BLaER1 treated with 17β-estradiol and CSF1 and Interleukin-3, amounts not matched to agents 10 nM and 100 nM (cell line): ENCODE measurements around the gene SNX32.

Source experiments
- H3K27ac ChIP-seq, 11 experiments: shearing (Covaris generic); formaldehyde crosslinking; 2 replicates each; pipeline ENCODE4 v1.8.1; 2022
- H3K27me3 ChIP-seq, 11 experiments: shearing (Covaris generic); formaldehyde crosslinking; 2 replicates each; pipeline ENCODE4 v1.8.1; 2022
- H3K36me3 ChIP-seq, 11 experiments: shearing (Covaris generic); formaldehyde crosslinking; 2 replicates each; pipeline ENCODE4 v1.8.1; 2022
- H3K4me1 ChIP-seq, 10 experiments: shearing (Covaris generic); formaldehyde crosslinking; 2 replicates each; pipeline ENCODE4 v1.8.1; 2022
- H3K4me2 ChIP-seq, 11 experiments: shearing (Covaris generic); formaldehyde crosslinking; 2 replicates each; pipeline ENCODE4 v1.8.1; 2022
- H3K4me3 ChIP-seq, 10 experiments: shearing (Covaris generic); formaldehyde crosslinking; 2 replicates each; pipeline ENCODE4 v1.8.1; 2022
- H3K9ac ChIP-seq, 11 experiments: shearing (Covaris generic); formaldehyde crosslinking; 2 replicates each; pipeline ENCODE4 v1.8.1; 2022
- H3K9me3 ChIP-seq, 11 experiments: shearing (Covaris generic); formaldehyde crosslinking; replicated peaks in 1 of 11; 2 replicates each; pipeline ENCODE4 v1.8.1; 2022
- H4K20me1 ChIP-seq, 11 experiments: shearing (Covaris generic); formaldehyde crosslinking; 2 replicates each; pipeline ENCODE4 v1.8.1; 2022
- Cebpa-rat ChIP-seq, 11 experiments: shearing (Covaris generic); IDR thresholded peaks; 2 replicates each; pipeline ENCODE4 v1.8.1; 2022

Gene SNX32

GRCh38 chr11:65863889-65864705 lies 30.3 kb downstream of the SNX32 start:
- Histone ChIP-seq H4K20me1 (peaks cover 0 to 81% (median 68%) of the 10 kb centered on the region in 11 experiments; a peak in 21 of 22 replicates), H3K4me3 (no peak overlapping the region), H3K36me3 (peaks cover 57 to 69% (median 65%) of the 10 kb centered on the region in 11 experiments), H3K27me3 (peaks cover 0 to 9% (median 4%) of the 10 kb centered on the region in 11 experiments; a peak in 5 of 22 replicates), H3K4me1 (peaks cover 20 to 72% (median 31%) of the 10 kb centered on the region in 10 experiments), H3K27ac (no peak overlapping the region), H3K4me2 (no peak overlapping the region), H3K9ac (peak overlapping the region in 6 of 11 experiments; percentile 4 to 92 (median 18); a peak in 6 of 22 replicates), H3K9me3 (no peaks in the 10 kb centered on the region)
- no peak for TF ChIP-seq Cebpa-rat (IDR thresholded peaks at IDR 0.05)

GRCh38 chr11:65864706-65865471 lies 31.1 kb downstream of the SNX32 start:
- Histone ChIP-seq H3K4me2 (no peak overlapping the region), H3K4me1 (peaks cover 24 to 76% (median 35%) of the 10 kb centered on the region in 10 experiments), H3K27ac (no peak overlapping the region), H3K36me3 (peaks cover 57 to 69% (median 65%) of the 10 kb centered on the region in 11 experiments), H4K20me1 (peaks cover 0 to 89% (median 76%) of the 10 kb centered on the region in 11 experiments; a peak in 21 of 22 replicates), H3K4me3 (no peak overlapping the region), H3K9me3 (no peaks in the 10 kb centered on the region), H3K27me3 (peaks cover 0 to 14% (median 8%) of the 10 kb centered on the region in 11 experiments; a peak in 6 of 22 replicates), H3K9ac (peak overlapping the region in 3 of 11 experiments; percentile 4 to 92 (median 19); a peak in 2 of 22 replicates)
- no peak for TF ChIP-seq Cebpa-rat (IDR thresholded peaks at IDR 0.05)

DNA sequence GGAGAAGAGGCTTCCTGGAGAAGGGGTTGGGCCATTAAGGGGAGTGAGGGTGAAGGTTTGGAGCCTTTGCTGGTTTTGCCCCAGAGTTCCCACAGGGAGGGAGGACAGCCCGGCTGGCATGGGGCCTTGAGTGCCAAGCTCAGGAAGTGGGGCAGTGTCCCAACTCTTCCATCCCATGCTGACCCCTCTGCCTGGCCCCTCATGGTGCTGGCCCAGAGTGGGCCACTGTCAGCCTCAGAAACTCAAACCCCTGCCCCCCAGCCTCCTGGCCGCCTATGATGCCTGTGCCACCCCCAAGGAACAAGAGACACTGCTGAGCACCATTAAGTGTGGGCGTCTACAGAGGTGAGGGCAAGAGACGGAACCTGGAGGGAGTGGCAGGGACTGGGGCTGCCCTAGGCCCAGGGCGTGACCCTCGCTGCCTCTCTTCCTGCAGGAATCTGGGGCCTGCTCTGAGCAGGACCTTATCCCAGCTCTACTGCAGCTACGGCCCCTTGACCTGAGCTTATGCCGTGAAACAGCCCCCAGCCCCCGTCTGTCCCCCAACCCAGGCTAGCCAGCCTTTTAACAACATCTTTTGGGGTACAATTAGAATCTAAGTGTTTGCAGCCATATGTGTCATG lies 31.9 kb downstream of the SNX32 start:
- Histone ChIP-seq H3K27ac (no peak overlapping the region), H3K4me3 (no peak overlapping the region), H3K9me3 (no peaks in the 10 kb centered on the region), H4K20me1 (peaks cover 0 to 97% (median 83%) of the 10 kb centered on the region in 11 experiments; a peak in 21 of 22 replicates), H3K4me1 (peaks cover 30 to 81% (median 42%) of the 10 kb centered on the region in 10 experiments), H3K36me3 (peaks cover 57 to 69% (median 65%) of the 10 kb centered on the region in 11 experiments), H3K9ac (no peak overlapping the region), H3K4me2 (no peak overlapping the region), H3K27me3 (peaks cover 0 to 15% (median 8%) of the 10 kb centered on the region in 11 experiments; a peak in 6 of 22 replicates)
- no peak for TF ChIP-seq Cebpa-rat (IDR thresholded peaks at IDR 0.05)

DNA sequence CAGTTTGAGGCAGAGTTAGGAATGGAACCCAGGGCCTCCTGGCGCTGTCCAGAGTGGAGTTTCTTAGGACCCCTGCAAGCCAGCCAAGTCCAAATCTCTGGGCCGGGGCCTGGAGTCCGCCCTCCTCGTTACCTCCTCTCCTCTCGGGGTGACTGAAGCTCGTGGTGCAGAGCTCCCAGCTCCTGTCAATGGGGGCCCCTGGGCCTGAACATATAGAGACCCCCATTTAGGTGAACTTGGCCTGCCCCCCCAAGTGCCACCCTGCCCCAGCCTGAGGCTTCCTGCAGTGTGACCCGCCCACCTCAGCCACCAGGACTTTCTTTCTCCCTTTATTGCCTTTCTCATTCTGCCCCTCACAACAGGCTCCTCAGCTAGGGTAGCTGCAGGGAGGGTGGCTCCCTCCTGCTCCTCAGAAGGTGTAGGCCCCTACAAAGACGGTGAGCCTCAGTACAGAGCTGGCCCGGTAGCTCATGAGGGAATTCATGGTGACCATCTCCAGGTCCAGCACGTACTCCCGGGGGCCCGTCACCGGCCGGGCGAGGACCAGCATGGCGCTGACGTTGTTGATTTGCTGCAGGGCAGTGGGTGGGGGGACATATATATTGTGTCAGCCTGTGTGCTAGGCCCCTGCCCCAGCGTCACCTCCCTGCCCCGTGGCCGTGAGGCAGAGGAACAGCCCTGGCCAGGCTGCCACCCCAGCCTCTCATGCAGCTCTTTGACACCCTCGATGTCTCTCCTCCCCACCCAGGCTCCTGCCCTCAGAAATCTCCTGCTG lies 32.9 kb downstream of the SNX32 start:
- H3K9ac ChIP-seq: peak overlapping the region in 1 of 11 experiments; percentile 12; a peak in 1 of 22 replicates
- no peaks in the 10 kb centered on the region for H3K9me3 ChIP-seq
- H4K20me1 ChIP-seq: peaks cover 0 to 97% (median 80%) of the 10 kb centered on the region in 11 experiments; a peak in 21 of 22 replicates
- peaks cover 33 to 85% (median 47%) of the 10 kb centered on the region in 10 experiments for H3K4me1 ChIP-seq
- peaks cover 57 to 68% (median 63%) of the 10 kb centered on the region in 11 experiments for H3K36me3 ChIP-seq
- no peak overlapping the region for H3K4me3 ChIP-seq
- H3K27me3 ChIP-seq: peaks cover 0 to 17% (median 10%) of the 10 kb centered on the region in 11 experiments; a peak in 10 of 22 replicates
- peak overlapping the region in 3 of 11 experiments; percentile 1 to 23 (median 21); a peak in 2 of 22 replicates for H3K4me2 ChIP-seq
- H3K27ac ChIP-seq: no peak overlapping the region
- TF ChIP-seq Cebpa-rat (IDR thresholded peaks at IDR 0.05): no peak

DNA sequence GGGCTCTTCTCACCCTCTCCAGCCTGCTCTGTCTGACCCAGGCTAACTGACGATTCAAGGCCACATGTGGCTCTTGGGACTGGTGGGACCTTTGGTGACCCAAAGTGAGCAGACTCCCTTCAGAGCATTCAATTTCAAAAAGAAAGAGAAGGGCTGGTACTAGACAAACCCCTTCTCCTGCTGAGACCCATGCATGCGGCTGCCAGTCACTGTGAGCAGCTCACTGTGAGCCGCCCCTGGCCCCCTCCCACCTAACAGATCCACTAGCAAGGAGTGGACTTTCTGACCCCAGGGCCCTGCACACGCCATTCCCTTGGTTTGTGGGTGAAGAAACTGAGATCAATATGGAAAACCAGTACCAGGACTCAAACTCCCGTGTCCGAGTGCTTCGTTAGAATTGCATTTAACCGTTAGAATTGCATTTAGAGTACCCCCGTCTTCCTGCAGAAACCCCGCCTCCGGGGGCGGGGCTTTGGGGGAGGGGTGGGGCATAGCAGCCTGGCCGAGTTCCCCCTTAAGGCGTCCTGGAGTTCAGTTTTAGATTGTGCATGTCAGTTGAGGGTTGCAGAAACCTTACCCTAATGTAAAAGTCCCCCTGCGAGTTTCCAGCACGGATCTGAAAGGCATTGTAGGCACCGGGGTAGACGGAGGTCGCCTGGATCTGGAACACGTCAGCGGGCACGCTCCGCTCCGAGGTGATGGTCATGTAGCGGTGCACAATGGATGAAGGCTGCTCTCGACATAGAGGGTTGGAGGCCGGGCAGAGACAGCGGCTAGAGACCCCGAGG lies 33.7 kb downstream of the SNX32 start:
- Histone ChIP-seq H3K4me1 (peaks cover 31 to 85% (median 45%) of the 10 kb centered on the region in 10 experiments), H3K4me2 (peak overlapping the region in 3 of 11 experiments; percentile 1 to 23 (median 21); a peak in 2 of 22 replicates), H4K20me1 (peaks cover 0 to 91% (median 74%) of the 10 kb centered on the region in 11 experiments; a peak in 21 of 22 replicates), H3K4me3 (no peak overlapping the region), H3K27me3 (peaks cover 0 to 24% (median 17%) of the 10 kb centered on the region in 11 experiments; a peak in 14 of 22 replicates), H3K9me3 (no peaks in the 10 kb centered on the region), H3K9ac (0 out of 22 replicates have a peak overlapping the region, but pooled peaks of 1 of the 11 experiments have one; percentile 12), H3K27ac (no peak overlapping the region), H3K36me3 (peaks cover 49 to 60% (median 55%) of the 10 kb centered on the region in 11 experiments)
- TF ChIP-seq Cebpa-rat (IDR thresholded peaks at IDR 0.05): no peak

DNA sequence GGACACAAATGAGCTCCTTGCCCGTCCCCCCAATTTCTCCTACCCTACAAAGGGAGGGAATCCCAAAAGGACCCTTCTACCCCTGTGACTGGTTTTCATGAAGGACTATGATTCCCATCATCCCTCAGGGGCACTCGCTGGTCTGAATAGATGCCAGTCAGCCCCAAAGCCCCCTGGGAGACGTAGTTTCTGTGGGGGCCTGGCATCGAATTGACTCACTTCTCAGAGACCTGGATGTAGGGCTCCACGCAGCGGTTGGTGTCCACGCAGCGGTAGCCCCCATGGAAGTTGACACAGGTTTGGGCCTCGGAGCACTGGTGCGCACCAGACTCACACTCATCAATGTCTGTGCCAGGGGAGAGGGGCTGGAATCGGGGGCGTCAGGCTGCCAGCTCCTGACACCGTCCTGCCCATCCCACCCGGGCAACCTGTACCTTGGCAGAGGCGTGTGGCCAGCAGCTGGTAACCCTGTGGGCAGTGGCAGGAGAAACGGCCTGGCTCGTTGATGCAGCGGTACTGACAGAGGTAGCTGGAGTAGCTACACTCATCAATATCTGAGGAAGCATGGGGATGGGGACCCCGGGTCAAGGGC lies 34.4 kb downstream of the SNX32 start:
- no peak overlapping the region for H3K27ac ChIP-seq
- peaks cover 42 to 53% (median 48%) of the 10 kb centered on the region in 11 experiments for H3K36me3 ChIP-seq
- H3K9me3 ChIP-seq: no peaks in the 10 kb centered on the region
- no peak for TF ChIP-seq Cebpa-rat (IDR thresholded peaks at IDR 0.05)
- 0 out of 22 replicates have a peak overlapping the region, but pooled peaks of 1 of the 11 experiments have one; percentile 1 for H3K9ac ChIP-seq
- peaks cover 0 to 84% (median 68%) of the 10 kb centered on the region in 11 experiments; a peak in 21 of 22 replicates for H4K20me1 ChIP-seq
- H3K4me2 ChIP-seq: peak overlapping the region in 3 of 11 experiments; percentile 81 to 98 (median 92); a peak in 3 of 22 replicates
- no peak overlapping the region for H3K4me3 ChIP-seq
- peaks cover 38 to 85% (median 47%) of the 10 kb centered on the region in 10 experiments for H3K4me1 ChIP-seq
- peaks cover 0 to 31% (median 24%) of the 10 kb centered on the region in 11 experiments; a peak in 19 of 22 replicates for H3K27me3 ChIP-seq
